GM15510 (cell line): ENCODE results near the gene SLC46A2.

Experiments used
- POLR2A ChIP-seq: IDR thresholded peaks from 3 replicates; pipeline ENCODE4 v1.6.1; 2011; ENCODE audit warnings: borderline replicate concordance; ENCODE audit not compliant: insufficient read length; ENCODE audit errors: extremely low read depth

SLC46A2 gene

DNA sequence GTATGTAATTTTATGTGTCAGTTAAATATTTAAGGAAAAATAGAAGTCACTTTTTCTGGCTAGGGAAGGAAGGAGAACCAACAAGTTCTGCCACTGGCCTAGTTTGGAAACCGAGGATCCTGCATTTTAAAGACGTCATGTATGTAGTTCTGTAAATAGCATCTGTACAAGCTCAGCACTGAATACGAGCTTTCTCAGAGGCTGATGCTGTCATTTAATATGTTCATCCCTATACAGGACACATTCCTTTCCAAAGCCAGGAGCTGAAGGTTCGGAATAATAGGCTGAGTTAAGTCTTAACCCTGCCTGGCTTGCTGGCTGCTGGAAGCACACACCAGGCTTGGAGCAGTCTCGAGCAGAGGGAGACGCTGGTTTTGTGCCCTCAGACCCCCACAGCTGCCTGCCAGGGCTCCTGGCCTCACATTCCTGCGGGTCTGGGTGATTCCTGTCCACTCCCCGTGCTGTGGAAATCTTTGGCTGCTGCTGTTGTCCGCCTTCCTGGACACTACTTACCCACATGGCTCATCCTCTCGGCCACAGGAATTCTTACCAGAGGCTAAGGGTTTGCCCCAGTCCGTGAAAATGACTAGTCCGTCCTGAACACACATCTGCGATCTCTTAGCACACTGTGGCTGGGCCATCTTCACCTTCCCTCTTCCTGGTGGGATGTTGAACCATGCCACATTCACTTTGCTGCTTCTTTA, 36.6 kb downstream of the SLC46A2 start:
- no peak for TF ChIP-seq POLR2A

DNA sequence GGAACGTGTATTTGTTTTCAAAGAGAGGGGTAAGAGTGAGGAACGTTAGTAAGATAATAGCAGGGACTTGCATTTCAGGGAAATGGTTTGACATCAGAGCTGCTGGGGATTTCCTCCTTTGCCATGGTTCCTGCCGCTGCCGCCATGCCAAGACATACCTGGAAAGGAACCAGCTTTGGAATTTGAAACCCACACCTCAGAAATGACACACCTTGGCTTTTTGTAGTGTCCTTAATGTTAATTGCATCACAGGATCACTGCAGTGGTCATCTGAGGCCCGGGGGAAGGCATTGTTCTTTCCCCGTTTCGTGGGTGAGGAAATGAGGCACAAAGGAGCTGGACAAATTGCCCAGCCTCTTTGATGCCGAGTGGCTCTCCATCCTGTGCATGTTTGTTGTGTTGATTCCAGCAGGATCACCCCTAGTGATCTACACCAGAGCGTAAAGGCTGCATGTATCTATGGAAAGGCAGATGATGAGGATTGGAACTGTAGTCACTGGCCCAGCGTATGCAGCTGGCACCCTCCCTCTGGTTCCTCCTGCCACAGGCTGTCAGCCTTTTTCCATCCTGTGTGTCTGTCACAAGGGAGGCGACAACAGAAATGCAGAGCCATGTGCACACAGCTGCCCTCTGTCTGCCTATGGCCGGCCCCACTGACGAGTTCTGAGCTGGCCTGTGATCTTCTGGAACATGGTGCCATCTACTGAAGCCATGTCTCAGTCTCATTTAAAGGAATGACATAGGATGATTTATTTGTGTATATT, 37.8 kb downstream of the SLC46A2 start:
- no peak for TF ChIP-seq POLR2A

DNA sequence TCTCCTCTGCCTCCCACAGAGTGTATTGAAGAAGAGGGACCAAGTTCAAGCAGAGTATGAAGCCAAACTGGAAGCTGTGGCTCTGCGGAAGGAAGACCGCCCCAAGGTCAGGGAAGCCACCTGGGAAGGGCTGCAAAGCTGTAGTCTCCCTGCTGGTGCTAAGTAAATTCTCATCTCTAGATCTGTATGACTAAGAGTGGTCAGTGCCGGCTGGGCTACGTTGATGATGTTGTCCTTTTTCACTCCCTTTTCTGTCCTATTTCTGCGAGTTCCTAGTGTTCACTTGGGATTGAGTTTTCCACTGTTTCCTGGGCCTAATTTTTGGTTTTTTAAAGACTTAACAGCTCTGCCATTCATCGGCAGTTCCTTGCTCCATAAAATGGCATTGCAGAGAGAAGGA, 39.8 kb downstream of the SLC46A2 start:
- no peak for TF ChIP-seq POLR2A

DNA sequence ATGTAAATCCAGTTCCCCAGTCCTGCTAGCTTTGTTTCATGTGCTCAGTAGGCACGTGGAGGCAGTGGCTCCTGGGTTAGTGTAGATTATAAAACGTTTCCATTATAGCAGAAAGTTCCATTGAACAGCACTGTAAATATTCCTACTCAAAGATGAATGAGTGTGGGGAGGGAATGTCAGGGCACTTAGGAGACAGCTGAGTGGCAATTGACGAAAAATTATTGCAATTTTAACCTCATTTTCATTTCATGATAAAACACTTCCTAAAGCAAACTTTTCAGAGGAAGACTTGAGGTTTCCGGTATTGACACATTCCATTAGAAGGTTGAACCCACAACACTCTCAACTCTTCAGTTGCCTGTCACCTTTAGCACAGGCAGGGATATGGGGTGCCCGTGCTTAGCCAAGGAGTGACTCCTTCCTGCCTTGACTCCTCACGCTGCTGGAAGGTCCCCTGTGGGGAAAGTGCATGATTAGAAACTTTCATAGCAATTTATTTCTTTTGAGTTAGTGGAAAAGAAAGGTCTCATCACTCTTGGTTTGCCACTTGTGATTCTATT, 41.2 kb downstream of the SLC46A2 start:
- no peak for TF ChIP-seq POLR2A

DNA sequence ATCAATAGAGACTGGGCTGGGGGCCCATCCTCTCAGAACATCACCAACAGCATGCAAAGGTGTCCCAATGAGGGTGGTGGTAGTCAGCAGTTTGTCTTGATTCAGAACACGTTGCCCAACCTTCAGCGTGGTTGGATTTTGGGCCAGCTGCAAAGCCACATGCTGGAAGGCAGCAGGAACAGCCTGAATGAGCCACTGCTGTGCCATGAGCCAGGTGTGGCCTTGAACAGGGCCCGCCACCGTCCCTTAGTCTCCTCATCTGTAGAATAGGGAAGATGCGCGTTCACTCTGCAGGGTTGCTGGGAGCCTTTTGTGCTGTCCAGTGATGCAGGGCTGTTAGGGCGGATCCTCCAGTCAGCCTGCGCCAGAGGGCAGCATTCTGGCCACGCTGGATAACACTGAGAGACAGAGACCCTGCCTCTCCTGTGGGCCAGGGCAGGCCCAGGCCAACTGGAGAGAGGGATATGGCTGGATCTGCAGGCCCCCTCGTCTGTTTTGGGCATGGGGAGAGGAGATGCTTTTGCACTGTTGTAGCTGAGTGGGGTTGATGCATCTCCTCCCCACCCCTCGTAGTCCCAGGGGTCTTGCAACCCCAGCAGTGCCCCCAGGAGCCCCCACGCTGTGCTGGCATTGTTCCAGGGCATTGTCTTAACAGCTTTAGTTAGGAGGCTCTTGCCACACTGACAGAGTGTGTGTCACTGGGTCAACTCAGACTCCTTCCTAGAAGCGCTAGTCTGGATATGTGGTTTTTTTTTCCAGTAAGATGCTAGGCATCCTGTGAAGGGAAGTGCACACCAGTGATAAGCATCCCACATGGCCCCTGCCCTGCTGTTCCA, 42.1 kb downstream of the SLC46A2 start:
- TF ChIP-seq POLR2A: no peak

DNA sequence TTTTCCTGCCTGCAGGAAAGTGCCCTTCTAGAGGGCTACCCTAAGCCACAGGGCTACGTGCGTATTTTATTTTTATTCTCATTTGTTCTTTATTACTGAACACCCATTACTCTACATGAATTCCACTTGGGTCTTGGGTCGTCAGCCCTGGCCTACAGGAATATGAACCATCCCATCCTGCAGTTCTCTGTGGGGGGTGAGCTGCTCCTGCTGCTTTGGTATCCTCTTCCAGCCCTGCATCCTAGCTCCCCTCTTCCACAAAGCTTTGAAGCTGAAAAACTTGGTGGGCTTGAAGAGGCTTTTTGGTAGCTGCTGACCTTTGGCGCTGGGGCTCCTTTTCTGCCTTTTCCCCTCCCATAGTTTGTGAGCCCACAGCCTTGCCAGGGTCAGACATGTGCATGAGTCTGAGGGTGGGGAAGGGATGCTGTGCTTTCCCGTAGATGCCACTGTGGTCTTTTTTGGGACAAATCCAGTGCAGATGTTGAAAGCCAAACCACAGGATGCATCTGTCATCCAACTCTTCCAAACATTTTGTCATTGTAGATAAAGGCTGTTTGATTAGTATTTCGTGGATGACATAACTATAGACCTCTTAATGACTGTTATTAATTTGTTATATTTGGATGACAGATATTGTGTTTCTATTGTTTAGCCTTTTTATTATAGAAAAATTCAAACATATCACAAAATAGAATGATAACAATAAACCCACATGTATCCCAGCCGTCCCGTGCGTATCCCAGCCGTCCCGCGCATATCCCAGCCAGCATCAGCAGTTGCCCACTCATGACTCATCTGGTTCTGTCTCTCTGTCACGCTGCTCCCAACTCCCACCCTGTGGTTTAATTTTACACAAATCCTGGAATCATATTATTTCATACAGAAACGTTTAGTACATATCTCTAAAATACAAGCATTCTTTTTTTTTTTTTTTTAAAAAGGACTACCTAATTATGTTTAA, 43.9 kb downstream of the SLC46A2 start:
- TF ChIP-seq POLR2A: no peak

DNA sequence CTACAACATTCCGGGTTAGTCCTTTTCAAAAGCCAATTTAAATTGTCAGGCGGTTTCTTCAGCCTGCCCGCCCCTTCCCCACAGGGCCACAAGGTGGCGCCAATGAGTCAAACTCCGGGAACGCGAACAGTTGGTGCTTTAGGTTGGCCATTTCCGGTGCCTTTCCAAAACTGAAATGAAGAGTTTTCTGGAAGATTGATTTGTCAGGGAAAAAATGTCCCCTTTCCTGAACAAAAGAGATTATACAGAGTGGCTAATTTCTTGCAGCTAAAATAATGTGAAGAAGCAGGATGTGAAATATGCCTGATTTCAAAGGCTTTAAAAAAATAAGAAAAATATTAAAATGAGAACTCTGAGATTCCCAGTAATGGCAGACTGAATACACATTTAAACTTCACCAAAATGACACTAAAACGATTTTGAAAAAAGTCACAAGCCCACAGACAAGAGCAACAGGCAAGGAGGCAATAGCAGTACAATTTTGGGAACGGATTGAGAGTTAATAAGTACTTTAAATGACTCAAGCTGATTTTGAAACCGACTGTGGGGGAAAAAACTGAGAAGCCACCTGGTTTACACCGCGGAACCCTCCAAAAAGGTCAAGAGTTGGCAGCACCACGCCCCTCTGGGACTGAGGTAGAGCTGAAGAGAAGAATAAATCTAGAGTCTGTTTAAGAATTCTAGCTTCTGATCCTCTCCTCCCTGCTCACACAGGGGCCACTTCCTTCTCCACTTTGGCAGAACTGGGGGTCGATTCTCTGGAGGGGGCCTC, 45.7 kb downstream of the SLC46A2 start:
- TF ChIP-seq POLR2A: no peak

DNA sequence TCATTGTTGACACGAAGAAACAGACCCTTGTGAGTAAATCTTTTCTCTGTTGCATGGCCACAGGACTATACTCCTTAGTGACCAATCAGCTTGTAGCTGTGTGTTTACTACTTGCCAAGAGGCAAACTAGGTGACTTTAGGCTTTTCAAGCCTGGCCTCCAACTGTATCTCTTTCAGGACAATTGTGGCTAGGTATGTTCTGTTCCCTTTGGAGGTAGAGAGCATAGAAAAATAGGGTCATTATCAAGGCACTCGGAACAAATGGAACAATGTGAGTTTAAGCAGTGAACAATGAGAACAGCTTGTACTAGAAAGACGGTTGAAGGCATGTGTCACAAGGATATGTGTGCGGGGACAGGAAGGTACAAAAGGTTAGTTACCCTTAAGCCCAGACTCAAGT, 48.1 kb downstream of the SLC46A2 start:
- TF ChIP-seq POLR2A: no peak

DNA sequence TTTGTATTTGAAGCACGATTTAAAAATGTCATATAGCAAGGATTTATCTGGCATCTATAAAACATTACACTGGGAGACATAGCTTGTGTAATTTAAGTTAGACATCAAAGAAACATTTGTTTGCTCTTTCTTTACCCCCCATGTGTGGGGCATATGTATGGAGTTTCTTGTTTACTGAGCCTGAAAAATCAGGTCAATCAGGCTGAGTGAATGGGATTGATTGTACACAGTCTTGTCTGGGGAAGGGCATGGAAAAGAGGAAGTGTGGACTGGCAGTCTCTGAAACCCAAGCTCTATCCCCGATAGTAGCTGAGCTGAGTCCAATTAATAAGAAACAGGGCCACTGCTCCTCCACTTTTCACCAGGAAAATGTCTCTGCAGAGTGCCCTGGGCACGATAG, 49.4 kb downstream of the SLC46A2 start:
- no peak for TF ChIP-seq POLR2A

DNA sequence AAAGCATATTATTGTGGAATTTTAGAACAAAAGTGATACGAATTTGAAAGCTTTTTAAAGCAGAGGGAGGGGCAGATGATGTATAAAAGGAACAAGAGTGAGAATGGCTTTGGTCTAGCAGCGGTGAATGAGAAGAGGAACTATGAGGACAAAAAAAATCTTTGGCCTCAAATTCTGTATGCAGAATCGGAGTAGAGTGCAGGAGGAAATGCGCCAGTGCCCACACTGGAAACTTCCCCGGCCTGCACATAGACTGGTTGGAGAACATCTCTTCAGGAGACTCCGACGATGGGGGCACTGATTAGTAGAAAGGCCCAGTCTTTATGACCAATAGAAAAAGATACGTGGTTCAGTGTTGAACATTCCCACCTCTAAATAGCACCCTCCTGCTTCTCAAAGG, 51.3 kb downstream of the SLC46A2 start:
- no peak for TF ChIP-seq POLR2A

DNA sequence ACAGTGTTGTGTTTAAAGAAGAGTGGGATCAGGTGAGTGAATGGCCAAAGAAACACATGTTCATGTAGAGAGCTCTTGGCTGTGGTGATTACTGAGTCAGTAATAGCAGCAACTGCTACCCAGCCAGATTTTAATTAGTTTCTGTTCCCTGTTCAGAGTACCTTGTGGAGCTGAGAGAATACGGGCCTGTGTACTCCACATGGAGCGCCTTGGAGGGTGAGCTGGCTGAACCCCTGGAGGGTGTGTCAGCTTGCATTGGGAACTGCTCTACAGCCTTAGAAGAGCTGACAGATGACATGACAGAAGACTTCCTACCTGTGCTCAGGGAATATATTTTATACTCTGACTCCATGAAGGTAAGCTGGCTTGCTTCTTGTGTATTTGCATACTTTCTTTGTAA, 52.3 kb downstream of the SLC46A2 start:
- TF ChIP-seq POLR2A: no peak

DNA sequence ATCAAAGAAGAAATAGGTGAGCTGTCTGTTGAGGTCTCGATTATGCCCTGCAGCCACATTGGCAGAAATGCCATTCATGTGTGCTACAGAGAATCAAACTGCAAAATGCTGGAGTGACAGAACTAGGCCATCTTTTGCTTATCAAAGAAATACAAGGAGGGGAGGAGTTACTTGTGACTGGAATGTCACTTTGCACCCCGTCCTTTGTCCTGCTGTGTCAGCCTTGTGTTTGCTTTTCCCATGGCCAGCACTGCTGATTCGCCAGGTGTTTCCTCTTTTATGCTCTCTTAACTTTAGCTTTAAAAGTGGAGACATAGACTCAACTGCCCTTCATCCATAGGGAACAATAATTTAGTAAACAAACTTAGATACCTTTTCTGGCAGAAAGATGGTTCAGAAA, 54.3 kb downstream of the SLC46A2 start:
- no peak for TF ChIP-seq POLR2A

DNA sequence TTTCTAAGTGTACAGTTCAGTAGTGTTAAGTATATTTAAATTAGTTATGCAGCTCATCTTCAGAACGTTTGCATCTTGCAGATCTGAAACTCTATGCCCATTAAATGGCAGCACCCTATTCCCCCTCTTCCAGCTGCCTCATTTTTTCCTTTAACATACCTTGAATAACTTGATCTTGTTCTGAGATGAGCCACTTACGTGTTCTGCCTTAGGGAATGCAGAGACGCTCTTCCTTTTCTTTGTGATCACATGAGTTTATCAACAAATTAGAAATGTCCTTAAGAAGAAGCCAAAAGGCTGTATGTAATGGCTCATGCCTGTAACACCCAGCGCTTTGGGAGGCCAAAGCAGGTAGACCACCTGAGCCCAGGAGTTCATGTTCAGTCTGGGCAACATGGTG, 57.6 kb downstream of the SLC46A2 start:
- no peak for TF ChIP-seq POLR2A

DNA sequence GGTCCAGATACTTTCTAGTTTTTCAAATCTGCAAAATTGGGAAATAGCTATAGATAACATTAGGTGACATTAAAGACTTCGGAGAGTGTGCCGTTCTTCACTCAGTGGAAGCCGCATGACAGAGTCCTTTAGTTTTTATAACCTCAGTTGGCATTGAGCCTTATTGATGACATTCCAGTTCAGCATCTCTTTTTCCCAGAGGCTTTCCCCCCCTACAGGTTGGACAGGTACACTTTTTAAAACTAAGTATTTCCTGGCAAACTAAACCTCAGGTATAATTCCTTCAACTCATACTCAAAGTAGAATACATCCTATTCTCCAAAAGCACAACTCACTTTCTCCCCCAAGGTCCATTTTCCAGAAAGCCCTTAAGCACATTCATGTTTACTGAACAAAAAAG, 58.7 kb downstream of the SLC46A2 start:
- no peak for TF ChIP-seq POLR2A

DNA sequence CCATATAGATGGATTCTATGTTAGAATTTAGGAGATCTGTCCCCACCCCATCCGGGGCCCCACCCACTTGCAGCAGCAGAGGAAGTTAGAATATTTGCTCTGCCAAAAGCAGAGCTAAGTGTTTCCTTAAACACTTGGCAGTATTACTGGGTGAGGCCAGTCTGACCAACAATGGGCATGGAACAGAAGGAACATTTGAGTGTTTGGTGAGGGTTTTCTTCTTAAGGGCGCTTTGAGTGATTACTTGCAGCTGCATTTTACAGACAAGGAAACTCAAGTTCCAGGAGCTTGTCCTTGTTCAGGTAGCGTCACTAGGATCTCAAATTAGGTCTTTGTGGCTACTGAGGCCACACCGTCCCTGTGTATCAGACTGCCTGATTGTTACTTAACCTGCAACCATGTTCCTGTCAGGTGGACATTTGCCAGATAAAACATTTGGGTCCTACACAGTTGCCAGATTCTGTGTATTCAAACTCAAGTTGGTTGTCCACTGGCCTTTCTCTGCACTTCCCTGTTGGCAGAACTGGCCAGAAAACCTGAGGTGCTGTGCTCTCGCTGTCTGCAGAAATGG, 59.3 kb downstream of the SLC46A2 start:
- no peak for TF ChIP-seq POLR2A
